Measurements from ENCODE around the gene WDR48. TPM values are rescaled to one million over a fixed set of nuclear protein-coding genes. Genes with fewer than 3 reads are reported as not detected.
A peak's percentile ranks its signal among the peaks of the same experiment; 100 is the strongest.

The WDR48 gene
- total and polyA plus RNA-seq, 12 donors = 8.0 to 37.2 (median 28.7) TPM

GRCh38 chr3:39103791-39104552 lies 52.2 kb downstream of the WDR48 start:
- H3K4me3 ChIP-seq = no peak overlapping the region
- ATAC-seq (no peak), DNase-seq (no peak)
- peak overlapping the region in 6 of 10 donors; percentile 8 to 48 (median 20) for H3K27ac ChIP-seq
- H3K9me3 ChIP-seq = no peaks in the 10 kb centered on the region
- no peak for TF ChIP-seq CTCF (IDR thresholded peaks at IDR 0.05)
- intact Hi-C loops (cut with DNase I) = loop anchor here in 4 of 10 donors (5.0 to 10.0 kb wide), 4 partner anchors 52 to 281 kb away; partner anchors contain the start of genes SCN11A (in 1 of the 4), SLC25A38 (in 1 of the 4) and WDR48 (in 1 of the 4)
- H3K4me1 ChIP-seq = peaks cover 24 to 66% (median 50%) of the 10 kb centered on the region in 9 donors
- H3K27me3 ChIP-seq = no peaks in the 10 kb centered on the region
- peaks cover 0 to 26% (median 12%) of the 10 kb centered on the region in 9 donors for H3K36me3 ChIP-seq
- 77 to 89% methylated on average over 6 of the region's 6 CpGs for WGBS, 2 donors

GRCh38 chr3:39104961-39105686 lies 53.3 kb downstream of the WDR48 start:
- DNase-seq = no peak
- Histone ChIP-seq H3K4me3 (peak overlapping the region in 3 of 10 donors; percentile 93 to 100 (median 98)), H3K36me3 (peaks cover 0 to 14% (median under 1%) of the 10 kb centered on the region in 9 donors), H3K27ac (peak overlapping the region in 4 of 10 donors; percentile 9 to 99 (median 54)), H3K9me3 (no peaks in the 10 kb centered on the region), H3K4me1 (peaks cover 24 to 66% (median 50%) of the 10 kb centered on the region in 9 donors), H3K27me3 (no peaks in the 10 kb centered on the region)
- no peak for TF ChIP-seq CTCF (IDR thresholded peaks at IDR 0.05)
- ATAC-seq = no peak
- intact Hi-C loops (cut with DNase I) = loop anchor here in 6 of 10 donors (1.0 to 10.0 kb wide), 7 partner anchors 53 to 280 kb away; partner anchors contain the start of genes SCN11A (in 1 of the 6), SLC25A38 (in 1 of the 6) and WDR48 (in 1 of the 6)
- 88 to 90% methylated on average over 7 of the region's 7 CpGs for WGBS, 2 donors

GRCh38 chr3:39105687-39106063 lies 53.9 kb downstream of the WDR48 start:
- Histone ChIP-seq H3K4me3 (peak overlapping the region in 7 of 10 donors; percentile 71 to 100 (median 95)), H3K36me3 (peaks cover 0 to 13% (median 0%) of the 10 kb centered on the region in 9 donors), H3K27me3 (no peaks in the 10 kb centered on the region), H3K27ac (peak overlapping the region in 4 of 10 donors; percentile 19 to 99 (median 94)), H3K4me1 (peaks cover 24 to 66% (median 50%) of the 10 kb centered on the region in 9 donors), H3K9me3 (no peaks in the 10 kb centered on the region)
- DNase-seq = no peak
- no peak for ATAC-seq
- WGBS, 2 donors = 65 to 80% methylated on average over 3 of the region's 3 CpGs
- TF ChIP-seq CTCF (IDR thresholded peaks at IDR 0.05) = no peak
- intact Hi-C loops (cut with DNase I) = loop anchor here in 7 of 10 donors (1.0 to 10.0 kb wide), 7 partner anchors 73 to 279 kb away; partner anchors contain the start of gene SLC25A38 (in 1 of the 7)

GRCh38 chr3:39106281-39106811 lies 54.5 kb downstream of the WDR48 start:
- no peak for DNase-seq
- 8% methylated on average over 16 of the region's 16 CpGs for WGBS, 2 donors

More at GRCh38 chr3:39106281-39106811, 54.5 kb downstream of the WDR48 start:
- Histone ChIP-seq H3K36me3 (peaks cover 0 to 13% (median 0%) of the 10 kb centered on the region in 9 donors), H3K27ac (peak overlapping the region in 9 of 10 donors; percentile 90 to 99 (median 97)), H3K4me3 (peak overlapping the region; percentile 71 to 100 (median 94)), H3K4me1 (peaks cover 24 to 61% (median 48%) of the 10 kb centered on the region in 9 donors), H3K9me3 (no peaks in the 10 kb centered on the region), H3K27me3 (no peaks in the 10 kb centered on the region)
- intact Hi-C loops (cut with DNase I) = loop anchor here in 7 of 10 donors (2.0 to 10.0 kb wide), 6 partner anchors 72 to 278 kb away; partner anchors contain the start of gene SLC25A38 (in 1 of the 7)
- TF ChIP-seq CTCF (IDR thresholded peaks at IDR 0.05) = no peak
- no peak for ATAC-seq

All from heart right ventricle (tissue), 16 donors.